CD14-positive monocyte (primary cell): ENCODE measurements around the gene MYOM3. TPM values are rescaled to one million over a fixed set of nuclear protein-coding genes. Genes with fewer than 3 reads are reported as not detected.

Experiments
- DNase-seq, 3 donors: peaks; one replicate each; pipeline ENCODE4 v3.0.0-alpha.2; 2011 to 2022
- H2AFZ ChIP-seq: 2 replicates; pipeline ENCODE4 v1.6.0; 2012; ENCODE audit warnings: mild to moderate bottlenecking, low read depth, low read length, inconsistent platforms; ENCODE audit not compliant: insufficient read depth, poor library complexity, severe bottlenecking
- H3K27ac ChIP-seq, 2 donors: 1 replicate in 1 of 2; 2 replicates in 1 of 2; pipeline ENCODE4 v1.5.1; 2012 to 2013; ENCODE audit warnings: low read length in 2 of 2, control low read depth in 1 of 2, inconsistent platforms in 1 of 2, low read depth in 1 of 2, mild to moderate bottlenecking in 1 of 2
- H3K27me3 ChIP-seq, 2 donors: one replicate each; pipeline versions ENCODE4 v1.6.0 to v1.6.1; 2011 to 2013; ENCODE audit warnings: low read length in 2 of 2; ENCODE audit not compliant: control insufficient read depth in 2 of 2, insufficient read depth in 2 of 2
- H3K36me3 ChIP-seq, 2 donors: replicated peaks in 1 of 2; 1 replicate in 1 of 2; 2 replicates in 1 of 2; pipeline versions ENCODE4 v1.5.1 to v1.6.1; 2012 to 2013; ENCODE audit warnings: low read length in 2 of 2, control low read depth in 1 of 2, inconsistent platforms in 1 of 2, mild to moderate bottlenecking in 1 of 2; ENCODE audit not compliant: insufficient read depth in 2 of 2, control insufficient read depth in 1 of 2
- H3K4me1 ChIP-seq, 2 donors: 1 replicate in 1 of 2; 2 replicates in 1 of 2; pipeline versions ENCODE4 v1.5.1 to v1.6.1; 2012 to 2013; ENCODE audit warnings: low read length in 2 of 2, control low read depth in 1 of 2, inconsistent platforms in 1 of 2, mild to moderate bottlenecking in 1 of 2, moderate library complexity in 1 of 2; ENCODE audit not compliant: insufficient read depth in 2 of 2, control insufficient read depth in 1 of 2
- H3K4me2 ChIP-seq: replicated peaks from 2 replicates; pipeline ENCODE3; 2012; ENCODE audit warnings: low read length, moderate library complexity, mild to moderate bottlenecking; ENCODE audit not compliant: poor library complexity, severe bottlenecking; ENCODE audit errors: extremely low read depth
- H3K4me3 ChIP-seq, 3 experiments: fragments of 200-600 bp in 1 of 3; sonication (generic) in 1 of 3; replicated peaks in 1 of 3; 1 replicate in 2 of 3; 2 replicates in 1 of 3; pipeline ENCODE4 v1.5.1; 2011 to 2013; ENCODE audit warnings: low read length in 3 of 3, mild to moderate bottlenecking in 3 of 3, control low read depth in 2 of 3, low read depth in 2 of 3, inconsistent platforms in 1 of 3, moderate library complexity in 1 of 3
- H3K79me2 ChIP-seq: 2 replicates; pipeline ENCODE4 v1.6.0; 2012; ENCODE audit warnings: mild to moderate bottlenecking, control low read depth, inconsistent platforms, low read length, moderate library complexity; ENCODE audit not compliant: insufficient read depth
- H3K9ac ChIP-seq: 2 replicates; pipeline ENCODE4 v1.6.0; 2017; ENCODE audit warnings: low read length, mild to moderate bottlenecking; ENCODE audit not compliant: insufficient read depth, poor library complexity, severe bottlenecking
- H3K9me3 ChIP-seq, 2 donors: replicated peaks in 1 of 2; 1 replicate in 1 of 2; 2 replicates in 1 of 2; pipeline versions ENCODE4 v1.5.1 to v1.6.1; 2012 to 2013; ENCODE audit warnings: low read length in 2 of 2, control low read depth in 1 of 2; ENCODE audit not compliant: control insufficient read depth in 1 of 2, insufficient read depth in 1 of 2
- H4K20me1 ChIP-seq: 2 replicates; pipeline ENCODE4 v1.6.0; 2012; ENCODE audit warnings: mild to moderate bottlenecking, low read length, control low read depth, moderate library complexity; ENCODE audit not compliant: insufficient read depth
- H3K27ac Mint-ChIP-seq, 7 donors: one replicate each; pipeline ENCODE4 v1.8.0; 2020; ENCODE audit warnings: mild to moderate bottlenecking in 7 of 7, mixed read lengths in 7 of 7, moderate library complexity in 6 of 7, inconsistent platforms in 2 of 7
- H3K27me3 Mint-ChIP-seq, 3 donors: one replicate each; pipeline ENCODE4 v1.8.0; 2021 to 2022; ENCODE audit warnings: low read depth in 3 of 3, mild to moderate bottlenecking in 3 of 3, mixed read lengths in 3 of 3, moderate library complexity in 3 of 3, inconsistent platforms in 1 of 3
- H3K36me3 Mint-ChIP-seq, 2 donors: one replicate each; pipeline ENCODE4 v1.8.0; 2020; ENCODE audit warnings: mixed read lengths in 2 of 2, inconsistent platforms in 1 of 2, mild to moderate bottlenecking in 1 of 2
- H3K4me1 Mint-ChIP-seq: one replicate; pipeline ENCODE4 v1.8.0; 2020; ENCODE audit warnings: mild to moderate bottlenecking, mixed read lengths
- H3K4me3 Mint-ChIP-seq, 2 donors: one replicate each; pipeline ENCODE4 v1.8.0; 2020; ENCODE audit warnings: mild to moderate bottlenecking in 2 of 2, mixed read lengths in 2 of 2, moderate library complexity in 1 of 2
- H3K9me3 Mint-ChIP-seq, 7 donors: one replicate each; pipeline ENCODE4 v1.8.0; 2020 to 2022; ENCODE audit warnings: mixed read lengths in 7 of 7, mild to moderate bottlenecking in 6 of 7, moderate library complexity in 6 of 7, inconsistent platforms in 2 of 7
- WGBS: methylation state at CpG from one replicate; pipeline ENCODE4 v1.1.5; 2013; ENCODE audit warnings: missing lambda C conversion rate; ENCODE audit not compliant: insufficient coverage; 5-methylcytosine and 5-hydroxymethylcytosine counted together
- intact Hi-C, 2 donors: fragments of 100-400 bp; cut with micrococcal nuclease; formaldehyde crosslinking; loops; one replicate each; pipeline versions ENCODE4 v1.15.0 to v1.15.1; 2023
- polyA plus RNA-seq, 3 donors: library from polyadenylated mRNA; depleted of rRNA in 1 of 3; unstranded in 2 of 3; stranded (reverse) in 1 of 3; fragments of 300-500 nt in 2 of 3; fragments of >200 nt in 1 of 3; fragmentation: Illumina TruSeq in 2 of 3; gene quantifications; 1 replicate in 2 of 3; 2 replicates in 1 of 3; pipeline ENCODE4 v1.2.3, GENCODE V29; 2012 to 2021
- TF ChIP-seq, protein P1 (sequence below): fragments of 200-600 bp; IDR thresholded peaks from one replicate; pipeline ENCODE4 v1.8.0; 2022; ENCODE audit warnings: antibody characterized with exemption, mild to moderate bottlenecking

The MYOM3 gene
- polyA plus RNA-seq, 3 donors = not detected

DNA sequence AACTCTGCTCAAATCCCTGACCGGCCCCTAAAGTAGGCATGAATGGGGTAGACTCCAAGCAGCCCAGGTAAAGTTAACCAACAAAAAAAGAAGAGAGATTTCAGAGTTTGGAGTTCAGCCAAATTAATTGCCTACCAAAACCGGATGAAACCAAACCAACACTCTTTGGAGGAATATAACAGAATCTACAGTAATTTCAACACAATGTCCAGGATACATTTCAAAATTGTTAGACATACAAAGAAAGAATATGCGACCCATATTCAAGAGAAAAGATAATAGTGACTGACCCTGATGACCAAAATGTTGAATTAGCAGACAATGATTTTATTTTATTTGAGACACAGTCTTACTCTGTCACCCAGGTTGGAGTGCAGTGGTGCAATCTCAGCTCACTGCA lies 18.4 kb upstream of the MYOM3 start:
- no peak overlapping the region for H3K9ac ChIP-seq
- no CpG with 5 or more reads among the region's 3 CpGs for WGBS

GRCh38 chr1:24127801-24128363 lies 15.9 kb upstream of the MYOM3 start:
- H3K4me1 Mint-ChIP-seq = no peaks in the 10 kb centered on the region
- H3K27me3 ChIP-seq = no peaks in the 10 kb centered on the region
- TF ChIP-seq, protein P1, sequence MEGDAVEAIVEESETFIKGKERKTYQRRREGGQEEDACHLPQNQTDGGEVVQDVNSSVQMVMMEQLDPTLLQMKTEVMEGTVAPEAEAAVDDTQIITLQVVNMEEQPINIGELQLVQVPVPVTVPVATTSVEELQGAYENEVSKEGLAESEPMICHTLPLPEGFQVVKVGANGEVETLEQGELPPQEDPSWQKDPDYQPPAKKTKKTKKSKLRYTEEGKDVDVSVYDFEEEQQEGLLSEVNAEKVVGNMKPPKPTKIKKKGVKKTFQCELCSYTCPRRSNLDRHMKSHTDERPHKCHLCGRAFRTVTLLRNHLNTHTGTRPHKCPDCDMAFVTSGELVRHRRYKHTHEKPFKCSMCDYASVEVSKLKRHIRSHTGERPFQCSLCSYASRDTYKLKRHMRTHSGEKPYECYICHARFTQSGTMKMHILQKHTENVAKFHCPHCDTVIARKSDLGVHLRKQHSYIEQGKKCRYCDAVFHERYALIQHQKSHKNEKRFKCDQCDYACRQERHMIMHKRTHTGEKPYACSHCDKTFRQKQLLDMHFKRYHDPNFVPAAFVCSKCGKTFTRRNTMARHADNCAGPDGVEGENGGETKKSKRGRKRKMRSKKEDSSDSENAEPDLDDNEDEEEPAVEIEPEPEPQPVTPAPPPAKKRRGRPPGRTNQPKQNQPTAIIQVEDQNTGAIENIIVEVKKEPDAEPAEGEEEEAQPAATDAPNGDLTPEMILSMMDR = no peak
- no peak overlapping the region for H3K9ac ChIP-seq
- intact Hi-C loops = no loop called here
- no peak overlapping the region for H3K4me3 Mint-ChIP-seq
- no peak overlapping the region for H3K27ac ChIP-seq
- no peak overlapping the region for H3K4me3 ChIP-seq
- no peaks in the 10 kb centered on the region for H4K20me1 ChIP-seq
- no peaks in the 10 kb centered on the region for H3K36me3 Mint-ChIP-seq
- H3K27ac Mint-ChIP-seq = no peak overlapping the region
- 95% methylated on average over 4 of the region's 7 CpGs for WGBS
- peaks cover 11 to 14% of the 10 kb centered on the region in 2 donors for H3K9me3 ChIP-seq
- peaks cover 3 to 17% (median 6%) of the 10 kb centered on the region in 3 donors for H3K27me3 Mint-ChIP-seq
- H3K4me1 ChIP-seq = no peaks in the 10 kb centered on the region
- peaks cover 15 to 25% (median 19%) of the 10 kb centered on the region in 7 donors for H3K9me3 Mint-ChIP-seq
- no peak overlapping the region for H2AFZ ChIP-seq
- no peaks in the 10 kb centered on the region for H3K36me3 ChIP-seq
- DNase-seq = no peak
- H3K79me2 ChIP-seq = no peaks in the 10 kb centered on the region
- no peak overlapping the region for H3K4me2 ChIP-seq

More for the DNA sequence above, 18.4 kb upstream of the MYOM3 start:
- no peak overlapping the region for H2AFZ ChIP-seq
- Mint-ChIP-seq H3K4me1 (no peaks in the 10 kb centered on the region), H3K4me3 (no peak overlapping the region), H3K9me3 (peaks cover 15 to 29% (median 20%) of the 10 kb centered on the region in 7 donors), H3K27ac (no peak overlapping the region), H3K36me3 (no peaks in the 10 kb centered on the region), H3K27me3 (peaks cover 4 to 19% (median 9%) of the 10 kb centered on the region in 3 donors)
- H3K36me3 ChIP-seq = no peaks in the 10 kb centered on the region
- no peak for DNase-seq
- no peaks in the 10 kb centered on the region for H4K20me1 ChIP-seq
- H3K4me1 ChIP-seq = no peaks in the 10 kb centered on the region
- intact Hi-C loops = no loop called here
- no peak overlapping the region for H3K27ac ChIP-seq
- no peak overlapping the region for H3K4me2 ChIP-seq
- no peak overlapping the region for H3K4me3 ChIP-seq
- H3K79me2 ChIP-seq = no peaks in the 10 kb centered on the region
- peaks cover 11 to 14% of the 10 kb centered on the region in 2 donors for H3K9me3 ChIP-seq
- TF ChIP-seq, protein P1 = no peak
- H3K27me3 ChIP-seq = no peaks in the 10 kb centered on the region
